SK-N-SH (cell line): Measurements from ENCODE around the gene PIP5K1B. TPM values are rescaled to one million over a fixed set of nuclear protein-coding genes. Genes with fewer than 3 reads are reported as not detected.

Source experiments
- CTCF ChIA-PET: fragments of 300-600, 350-600 bp; formaldehyde crosslinking; extraction: SDS; loops from one replicate; lab custom pipeline; 2021; lab: Yijun Ruan, JAX
- POLR2A ChIA-PET: fragments of 350-600 bp; sonication (Branson Sonifier 250); formaldehyde crosslinking; extraction: SDS; loops from one replicate; lab custom pipeline; 2020; ENCODE audit warnings: antibody characterized with exemption, inconsistent platforms; lab: Yijun Ruan, JAX
- DNase-seq: peaks from one replicate; pipeline ENCODE4 v3.0.0; 2012
- H2AFZ ChIP-seq: fragments of 200-600 bp; sonication (generic); 2 replicates; pipeline ENCODE4 v1.8.1; 2016; ENCODE audit warnings: antibody characterized with exemption, mild to moderate bottlenecking, low read depth
- H3F3A ChIP-seq: fragments of 200-600 bp; sonication (generic); replicated peaks from 2 replicates; pipeline ENCODE3; 2016; ENCODE audit warnings: antibody characterized with exemption, mild to moderate bottlenecking; ENCODE audit not compliant: insufficient read depth
- H3K27ac ChIP-seq, 2 experiments: fragments of 200-500 bp in 1 of 2; fragments of 200-600 bp in 1 of 2; sonication (Bioruptor generic) in 1 of 2; sonication (generic), shearing (Covaris generic) in 1 of 2; 2 replicates each; pipeline versions ENCODE4 v1.5.1 to v1.6.1; 2014 to 2016; ENCODE audit warnings: low read depth in 2 of 2, inconsistent platforms in 1 of 2, low read length in 1 of 2, mild to moderate bottlenecking in 1 of 2, mixed read lengths in 1 of 2
- H3K27me3 ChIP-seq: fragments of 200-600 bp; sonication (generic), shearing (Covaris generic); 2 replicates; pipeline ENCODE4 v1.6.1; 2016; ENCODE audit warnings: mixed run types; ENCODE audit not compliant: insufficient read depth
- H3K36me3 ChIP-seq, 2 experiments: fragments of 200-500 bp in 1 of 2; fragments of 200-600 bp in 1 of 2; sonication (Bioruptor generic) in 1 of 2; sonication (generic) in 1 of 2; replicated peaks in 1 of 2; 2 replicates each; pipeline versions ENCODE3 to v1.5.1; 2014 to 2016; ENCODE audit warnings: low read length in 1 of 2, mild to moderate bottlenecking in 1 of 2; ENCODE audit not compliant: insufficient read depth in 2 of 2, control insufficient read depth in 1 of 2
- H3K4me1 ChIP-seq, 2 experiments: fragments of 200-500 bp in 1 of 2; fragments of 200-600 bp in 1 of 2; sonication (Bioruptor generic) in 1 of 2; sonication (generic), shearing (Covaris generic) in 1 of 2; 2 replicates each; pipeline versions ENCODE4 v1.5.1 to v1.6.1; 2014 to 2016; ENCODE audit warnings: low read depth in 1 of 2, low read length in 1 of 2, mixed run types in 1 of 2; ENCODE audit not compliant: insufficient read depth in 2 of 2, control insufficient read depth in 1 of 2
- H3K4me2 ChIP-seq: fragments of 200-600 bp; sonication (generic), shearing (Covaris generic); 2 replicates; pipeline ENCODE4 v1.6.1; 2017; ENCODE audit warnings: mixed run types
- H3K4me3 ChIP-seq, 2 experiments: fragments of 200-500 bp in 1 of 2; fragments of 200-600 bp in 1 of 2; sonication (Bioruptor generic) in 1 of 2; sonication (generic), shearing (Covaris generic) in 1 of 2; 2 replicates each; pipeline versions ENCODE4 v1.5.1 to v1.8.1; 2014 to 2016; ENCODE audit warnings: low read depth in 2 of 2, inconsistent platforms in 1 of 2, low read length in 1 of 2, mild to moderate bottlenecking in 1 of 2, mixed read lengths in 1 of 2, moderate library complexity in 1 of 2
- H3K79me2 ChIP-seq: fragments of 200-600 bp; sonication (generic); 2 replicates; pipeline ENCODE4 v1.8.1; 2017; ENCODE audit warnings: mild to moderate bottlenecking; ENCODE audit not compliant: insufficient read depth
- H3K9ac ChIP-seq: fragments of 200-600 bp; sonication (generic); 2 replicates; pipeline ENCODE4 v1.6.1; 2017; ENCODE audit warnings: mixed run types
- H3K9me2 ChIP-seq: fragments of 200-600 bp; sonication (generic); 2 replicates; pipeline ENCODE4 v1.6.1; 2017; ENCODE audit warnings: mixed run types
- H3K9me3 ChIP-seq: fragments of 200-600 bp; sonication (generic); 2 replicates; pipeline ENCODE4 v1.6.1; 2017; ENCODE audit warnings: mixed run types, mild to moderate bottlenecking, moderate library complexity
- H4K20me1 ChIP-seq: fragments of 200-600 bp; sonication (generic); 2 replicates; pipeline ENCODE4 v1.6.1; 2017; ENCODE audit warnings: mild to moderate bottlenecking, mixed run types; ENCODE audit not compliant: insufficient read depth
- ELF1 ChIP-seq: IDR thresholded peaks from 2 replicates; pipeline ENCODE4 v1.4.0; 2012
- EP300 ChIP-seq, 2 experiments: IDR thresholded peaks; 2 replicates each; pipeline versions ENCODE4 v1.4.0 to v1.6.1; 2012; ENCODE audit warnings: borderline replicate concordance in 1 of 2, low read depth in 1 of 2, low read length in 1 of 2
- EZH2phosphoT487 ChIP-seq: fragments of 200-600 bp; sonication (generic); IDR thresholded peaks from 2 replicates; pipeline ENCODE4 v1.6.1; 2017; ENCODE audit warnings: low read depth, mixed run types, mild to moderate bottlenecking, antibody characterized with exemption, moderate library complexity, borderline replicate concordance
- FOSL2 ChIP-seq: IDR thresholded peaks from 2 replicates; pipeline ENCODE4 v1.4.0; 2012; ENCODE audit warnings: low read depth, mild to moderate bottlenecking, moderate library complexity, borderline replicate concordance
- FOXJ3 ChIP-seq: sonication (generic); formaldehyde crosslinking; IDR thresholded peaks from 2 replicates; pipeline ENCODE4 v1.5.1; 2020; ENCODE audit warnings: mild to moderate bottlenecking, missing genetic modification reagents
- GATA2 ChIP-seq: sonication (generic); formaldehyde crosslinking; IDR thresholded peaks from 2 replicates; pipeline ENCODE4 v1.5.0; 2020; ENCODE audit warnings: mild to moderate bottlenecking, missing genetic modification reagents
- MEF2A ChIP-seq: IDR thresholded peaks from 2 replicates; pipeline ENCODE4 v1.4.0; 2012; ENCODE audit warnings: low read depth, borderline replicate concordance
- NFIC ChIP-seq: IDR thresholded peaks from 2 replicates; pipeline ENCODE4 v1.4.0; 2012; ENCODE audit warnings: borderline replicate concordance
- RFX5 ChIP-seq: IDR thresholded peaks from 2 replicates; pipeline ENCODE4 v1.6.1; 2012; ENCODE audit warnings: mild to moderate bottlenecking, improper control_type of control experiment, low read length
- SMC3 ChIP-seq: IDR thresholded peaks from 2 replicates; pipeline ENCODE4 v1.6.1; 2012; ENCODE audit warnings: low read depth, low read length, improper control_type of control experiment
- TAF1 ChIP-seq: IDR thresholded peaks from 2 replicates; pipeline ENCODE4 v1.6.1; 2012; ENCODE audit warnings: low read depth, mild to moderate bottlenecking, low read length, moderate library complexity, borderline replicate concordance
- TCF12 ChIP-seq: IDR thresholded peaks from 2 replicates; pipeline ENCODE4 v1.4.0; 2012
- TEAD4 ChIP-seq: IDR thresholded peaks from 2 replicates; pipeline ENCODE4 v1.4.0; 2012; ENCODE audit warnings: mild to moderate bottlenecking, borderline replicate concordance; ENCODE audit not compliant: insufficient read depth
- WGBS: methylation state at CpG from one replicate; pipeline ENCODE4 v1.1.6; 2017; ENCODE audit warnings: low lambda C conversion rate; 5-methylcytosine and 5-hydroxymethylcytosine counted together
- polyA plus RNA-seq, 3 experiments: library from polyadenylated mRNA; depleted of rRNA; stranded (reverse); fragments of >200 nt; gene quantifications; 2 replicates each; pipeline ENCODE4 v1.2.3, GENCODE V29; 2012
- TF ChIP-seq, protein P1 (sequence below): fragments of 150-350 bp; IDR thresholded peaks from 2 replicates; pipeline ENCODE4 v1.6.1; 2016; ENCODE audit warnings: mild to moderate bottlenecking, low read depth, low read length
- TF ChIP-seq, protein P2 (sequence below): IDR thresholded peaks from 2 replicates; pipeline ENCODE4 v1.4.0; 2012; ENCODE audit warnings: low read depth, borderline replicate concordance
- TF ChIP-seq, protein P3 (sequence below): IDR thresholded peaks from 2 replicates; pipeline ENCODE4 v1.4.0; 2012; ENCODE audit warnings: low read depth, borderline replicate concordance
- TF ChIP-seq, protein P4 (sequence below): IDR thresholded peaks from 2 replicates; pipeline ENCODE4 v1.4.0; 2012; ENCODE audit warnings: low read depth

PIP5K1B gene
- polyA plus RNA-seq, 1 of the 3 experiments (the other 2 are of a cell fraction), result not detected

DNA sequence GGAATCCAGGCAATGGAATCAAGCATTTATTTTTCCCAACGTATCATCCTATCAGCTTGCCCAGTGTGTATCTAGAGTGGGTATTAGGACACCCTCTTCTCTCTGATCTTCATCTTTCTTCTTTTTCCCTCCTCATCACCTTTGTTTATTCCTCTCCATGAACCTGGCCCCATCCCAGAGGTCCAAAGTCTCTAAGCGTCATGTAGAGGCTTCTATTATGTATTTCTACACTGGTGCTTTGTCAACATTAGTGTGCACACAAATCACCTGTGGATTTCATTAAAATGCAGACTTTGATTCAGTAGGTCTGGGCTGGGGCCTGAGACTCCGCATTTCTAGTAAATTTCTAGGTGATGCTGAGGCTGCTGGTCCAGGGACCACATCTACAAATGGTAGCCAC is 19.8 kb upstream of the PIP5K1B start:
- Histone ChIP-seq H3K4me3 (no peak overlapping the region), H3K27ac (no peak overlapping the region), H2AFZ (no peak overlapping the region), H3F3A (no peaks in the 10 kb centered on the region), H3K4me2 (no peak overlapping the region), H3K27me3 (no peaks in the 10 kb centered on the region; the same call in 1 of the 2 replicates), H3K36me3 (no peaks in the 10 kb centered on the region), H3K9me3 (no peaks in the 10 kb centered on the region), H4K20me1 (no peaks in the 10 kb centered on the region), H3K9me2 (no peaks in the 10 kb centered on the region), H3K9ac (no peak overlapping the region), H3K79me2 (no peaks in the 10 kb centered on the region), H3K4me1 (no peaks in the 10 kb centered on the region)
- 0% methylated on average over 3 of the region's 3 CpGs for WGBS
- POLR2A ChIA-PET, result no interaction called here
- no peak for DNase-seq
- CTCF ChIA-PET, result no interaction called here
- TF ChIP-seq SMC3 (no peak), FOSL2 (no peak), GATA2 (no peak), TAF1 (no peak), RFX5 (no peak), EZH2phosphoT487 (no peak), EP300 (IDR thresholded peaks at IDR 0.05; ENCODE audit: borderline replicate concordance in 1 of 2, low read depth in 1 of 2, low read length in 1 of 2) (no peak), NFIC (no peak), ELF1 (no peak), MEF2A (no peak), TCF12 (no peak), TEAD4 (no peak), FOXJ3 (no peak)
- TF ChIP-seq, protein P1, sequence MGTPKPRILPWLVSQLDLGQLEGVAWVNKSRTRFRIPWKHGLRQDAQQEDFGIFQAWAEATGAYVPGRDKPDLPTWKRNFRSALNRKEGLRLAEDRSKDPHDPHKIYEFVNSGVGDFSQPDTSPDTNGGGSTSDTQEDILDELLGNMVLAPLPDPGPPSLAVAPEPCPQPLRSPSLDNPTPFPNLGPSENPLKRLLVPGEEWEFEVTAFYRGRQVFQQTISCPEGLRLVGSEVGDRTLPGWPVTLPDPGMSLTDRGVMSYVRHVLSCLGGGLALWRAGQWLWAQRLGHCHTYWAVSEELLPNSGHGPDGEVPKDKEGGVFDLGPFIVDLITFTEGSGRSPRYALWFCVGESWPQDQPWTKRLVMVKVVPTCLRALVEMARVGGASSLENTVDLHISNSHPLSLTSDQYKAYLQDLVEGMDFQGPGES, result no peak
- TF ChIP-seq, protein P2, sequence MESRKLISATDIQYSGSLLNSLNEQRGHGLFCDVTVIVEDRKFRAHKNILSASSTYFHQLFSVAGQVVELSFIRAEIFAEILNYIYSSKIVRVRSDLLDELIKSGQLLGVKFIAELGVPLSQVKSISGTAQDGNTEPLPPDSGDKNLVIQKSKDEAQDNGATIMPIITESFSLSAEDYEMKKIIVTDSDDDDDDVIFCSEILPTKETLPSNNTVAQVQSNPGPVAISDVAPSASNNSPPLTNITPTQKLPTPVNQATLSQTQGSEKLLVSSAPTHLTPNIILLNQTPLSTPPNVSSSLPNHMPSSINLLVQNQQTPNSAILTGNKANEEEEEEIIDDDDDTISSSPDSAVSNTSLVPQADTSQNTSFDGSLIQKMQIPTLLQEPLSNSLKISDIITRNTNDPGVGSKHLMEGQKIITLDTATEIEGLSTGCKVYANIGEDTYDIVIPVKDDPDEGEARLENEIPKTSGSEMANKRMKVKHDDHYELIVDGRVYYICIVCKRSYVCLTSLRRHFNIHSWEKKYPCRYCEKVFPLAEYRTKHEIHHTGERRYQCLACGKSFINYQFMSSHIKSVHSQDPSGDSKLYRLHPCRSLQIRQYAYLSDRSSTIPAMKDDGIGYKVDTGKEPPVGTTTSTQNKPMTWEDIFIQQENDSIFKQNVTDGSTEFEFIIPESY, result no peak
- TF ChIP-seq, protein P3, sequence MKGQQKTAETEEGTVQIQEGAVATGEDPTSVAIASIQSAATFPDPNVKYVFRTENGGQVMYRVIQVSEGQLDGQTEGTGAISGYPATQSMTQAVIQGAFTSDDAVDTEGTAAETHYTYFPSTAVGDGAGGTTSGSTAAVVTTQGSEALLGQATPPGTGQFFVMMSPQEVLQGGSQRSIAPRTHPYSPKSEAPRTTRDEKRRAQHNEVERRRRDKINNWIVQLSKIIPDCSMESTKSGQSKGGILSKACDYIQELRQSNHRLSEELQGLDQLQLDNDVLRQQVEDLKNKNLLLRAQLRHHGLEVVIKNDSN, result no peak
- TF ChIP-seq, protein P4, sequence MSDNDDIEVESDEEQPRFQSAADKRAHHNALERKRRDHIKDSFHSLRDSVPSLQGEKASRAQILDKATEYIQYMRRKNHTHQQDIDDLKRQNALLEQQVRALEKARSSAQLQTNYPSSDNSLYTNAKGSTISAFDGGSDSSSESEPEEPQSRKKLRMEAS, result no peak
